K562 (cell line): ENCODE data around the gene TRAF3. TPM values are rescaled to one million over a fixed set of nuclear protein-coding genes. Genes with fewer than 3 reads are reported as not detected.

Experiments used
- ATAC-seq: fragments of 200-7000 bp; cut with Tn5 transposase; 3 replicates; pipeline ENCODE4 v1.9.1; 2020; ENCODE audit warnings: moderate library complexity
- BruUV-seq: library from RNA; stranded (reverse); fragments of 400-500 nt; replicated peaks from 2 replicates; lab custom pipeline; 2021; lab: Mats Ljungman, UMichigan
- CTCF ChIA-PET: fragments of 300-600 bp; formaldehyde crosslinking; extraction: SDS; loops from one replicate; lab custom pipeline; 2021; ENCODE audit warnings: low intra/inter-chr PET ratio; lab: Yijun Ruan, JAX
- POLR2A ChIA-PET: fragments of 300-600, 350-650 bp; sonication (Branson Sonifier 250); formaldehyde crosslinking; extraction: SDS; loops from one replicate; lab custom pipeline; 2021; ENCODE audit warnings: antibody characterized with exemption, inconsistent platforms; lab: Yijun Ruan, JAX
- DNase-seq, 4 experiments: peaks; one replicate each; pipeline versions ENCODE4 v3.0.0 to v3.0.0-alpha.2; 2011 to 2018; ENCODE audit warnings: low spot score in 3 of 4, mixed read lengths in 3 of 4; ENCODE audit errors: extremely low read depth in 1 of 4
- FAIRE-seq: peaks from 2 replicates; lab custom pipeline; 2011; peaks lifted over from hg19 to GRCh38; lab: Jason Lieb, UNC
- H2AFZ ChIP-seq: 2 replicates; pipeline ENCODE4 v1.6.0; 2011; ENCODE audit warnings: low read depth, low read length, control low read depth, inconsistent platforms
- H3K27ac ChIP-seq: fragments of 200-600 bp; 3 replicates; pipeline ENCODE4 v1.8.0; 2011; ENCODE audit warnings: low read depth, mild to moderate bottlenecking, control low read depth, inconsistent platforms, low read length, moderate library complexity, mixed read lengths; ENCODE audit errors: extremely low read depth
- H3K27me3 ChIP-seq, 2 experiments: fragments of 300-600 bp in 1 of 2; 2 replicates in 1 of 2; 3 replicates in 1 of 2; pipeline versions ENCODE4 v1.6.0 to v1.8.0; 2011; ENCODE audit warnings: inconsistent platforms in 2 of 2, low read length in 2 of 2, mild to moderate bottlenecking in 1 of 2, mixed read lengths in 1 of 2, moderate library complexity in 1 of 2; ENCODE audit not compliant: control insufficient read depth in 2 of 2, insufficient read depth in 2 of 2
- H3K36me3 ChIP-seq: fragments of 300-600 bp; 3 replicates; pipeline ENCODE4 v1.8.0; 2011; ENCODE audit warnings: mild to moderate bottlenecking, low read length, inconsistent platforms; ENCODE audit not compliant: control insufficient read depth, insufficient read depth
- H3K4me1 ChIP-seq, 2 experiments: fragments of 200-600 bp in 1 of 2; replicated peaks in 1 of 2; 2 replicates in 1 of 2; 3 replicates in 1 of 2; pipeline versions ENCODE4 v1.5.1 to v1.8.0; 2011; ENCODE audit warnings: inconsistent platforms in 2 of 2, low read length in 2 of 2, mild to moderate bottlenecking in 1 of 2, mixed read lengths in 1 of 2, moderate library complexity in 1 of 2; ENCODE audit not compliant: control insufficient read depth in 2 of 2, insufficient read depth in 2 of 2
- H3K4me2 ChIP-seq: 2 replicates; pipeline ENCODE4 v1.6.1; 2011; ENCODE audit warnings: low read length, control low read depth, inconsistent platforms, mixed read lengths; ENCODE audit not compliant: insufficient read depth
- H3K4me3 ChIP-seq: fragments of 200-600 bp; sonication (generic), shearing (Covaris generic); 2 replicates; pipeline ENCODE4 v1.5.1; 2016; ENCODE audit warnings: control low read depth, inconsistent platforms
- H3K79me2 ChIP-seq: fragments of 200-600 bp; 3 replicates; pipeline ENCODE4 v1.8.0; 2011; ENCODE audit warnings: low read length, inconsistent platforms; ENCODE audit not compliant: control insufficient read depth, insufficient read depth
- H3K9ac ChIP-seq, 2 experiments: 2 replicates each; pipeline versions ENCODE4 v1.6.0 to v1.6.1; 2011; ENCODE audit warnings: low read depth in 2 of 2, low read length in 2 of 2, control low read depth in 1 of 2, inconsistent platforms in 1 of 2, mild to moderate bottlenecking in 1 of 2, mixed read lengths in 1 of 2; ENCODE audit not compliant: insufficient read depth in 1 of 2
- H3K9me1 ChIP-seq: one replicate; pipeline ENCODE4 v1.6.0; 2011; ENCODE audit warnings: inconsistent platforms, mild to moderate bottlenecking, low read length, moderate library complexity; ENCODE audit not compliant: control insufficient read depth, insufficient read depth
- H3K9me3 ChIP-seq: replicated peaks from 2 replicates; pipeline ENCODE4 v1.5.1; 2011; ENCODE audit warnings: low read depth, low read length, inconsistent platforms; ENCODE audit not compliant: control insufficient read depth, insufficient read depth
- H4K20me1 ChIP-seq: replicated peaks from 2 replicates; pipeline ENCODE4 v1.6.1; 2011; ENCODE audit warnings: low read length, inconsistent platforms, mixed read lengths; ENCODE audit not compliant: control insufficient read depth, insufficient read depth
- FIP1L1 ChIP-seq: fragments of 200-400 bp; formaldehyde crosslinking; IDR thresholded peaks from 2 replicates; pipeline ENCODE4 v1.6.1; 2018; ENCODE audit warnings: mild to moderate bottlenecking, low read depth, low read length; ENCODE audit not compliant: poor library complexity, severe bottlenecking
- POLR2G ChIP-seq: fragments of 200-400 bp; formaldehyde crosslinking; IDR thresholded peaks from 2 replicates; pipeline ENCODE4 v1.6.1; 2017; ENCODE audit warnings: low read depth, mild to moderate bottlenecking, antibody characterized with exemption, low read length, moderate library complexity
- WGBS: fragments of 100-300 bp; shearing (Covaris generic); methylation state at CpG from one replicate; pipeline ENCODE4 v1.1.6; 2016; ENCODE audit warnings: low coverage, mixed read lengths; ENCODE audit not compliant: insufficient coverage; ENCODE audit errors: missing lambda C conversion rate; 5-methylcytosine and 5-hydroxymethylcytosine counted together
- in situ Hi-C: fragments of 300-500 bp; cut with MboI; formaldehyde crosslinking; loops from 4 replicates; pipeline ENCODE4 v1.15.0; 2018; ENCODE audit warnings: inconsistent platforms, mixed read lengths
- intact Hi-C: fragments of 100-400 bp; cut with micrococcal nuclease; formaldehyde crosslinking; loops from 2 replicates; pipeline ENCODE4 v1.14.2; 2022
- polyA plus RNA-seq, 8 experiments: library from polyadenylated mRNA; depleted of rRNA in 4 of 8; stranded (reverse) in 5 of 8; unstranded in 3 of 8; fragments of >200 nt; fragmentation: Nextera tagmentation in 2 of 8; fragmentation: Illumina TruSeq in 1 of 8; extraction: Ambion mirVana in 2 of 8; extraction: Trizol in 1 of 8; gene quantifications; 2 replicates each; pipeline versions ENCODE4 v1.2.1 to v1.2.3, GENCODE V29; 2011 to 2014; ENCODE audit warnings: inconsistent platforms in 1 of 8, missing spikeins in 1 of 8
- total RNA-seq, 7 experiments: library from RNA; depleted of rRNA in 6 of 7; stranded (reverse); fragments of >200 nt in 6 of 7; fragmentation: Illumina TruSeq in 2 of 7; extraction: Trizol in 2 of 7; gene quantifications; 2 replicates each; pipeline versions ENCODE4 v1.2.1 to v1.2.3, GENCODE V29; 2011 to 2021; ENCODE audit warnings: low replicate concordance in 1 of 7
- TF ChIP-seq, protein P1 (sequence below): fragments of 450-650 bp; IDR thresholded peaks from 2 replicates; pipeline ENCODE4 v1.6.1; 2016; ENCODE audit warnings: missing biosample characterization, missing genetic modification characterization

TRAF3 gene
- total and polyA plus RNA-seq, 9 of the 15 experiments (the other 6 are each of a cell fraction or from before 2014, with no cell fraction given): 0.52 to 21.3 (median 9.9) TPM

DNA sequence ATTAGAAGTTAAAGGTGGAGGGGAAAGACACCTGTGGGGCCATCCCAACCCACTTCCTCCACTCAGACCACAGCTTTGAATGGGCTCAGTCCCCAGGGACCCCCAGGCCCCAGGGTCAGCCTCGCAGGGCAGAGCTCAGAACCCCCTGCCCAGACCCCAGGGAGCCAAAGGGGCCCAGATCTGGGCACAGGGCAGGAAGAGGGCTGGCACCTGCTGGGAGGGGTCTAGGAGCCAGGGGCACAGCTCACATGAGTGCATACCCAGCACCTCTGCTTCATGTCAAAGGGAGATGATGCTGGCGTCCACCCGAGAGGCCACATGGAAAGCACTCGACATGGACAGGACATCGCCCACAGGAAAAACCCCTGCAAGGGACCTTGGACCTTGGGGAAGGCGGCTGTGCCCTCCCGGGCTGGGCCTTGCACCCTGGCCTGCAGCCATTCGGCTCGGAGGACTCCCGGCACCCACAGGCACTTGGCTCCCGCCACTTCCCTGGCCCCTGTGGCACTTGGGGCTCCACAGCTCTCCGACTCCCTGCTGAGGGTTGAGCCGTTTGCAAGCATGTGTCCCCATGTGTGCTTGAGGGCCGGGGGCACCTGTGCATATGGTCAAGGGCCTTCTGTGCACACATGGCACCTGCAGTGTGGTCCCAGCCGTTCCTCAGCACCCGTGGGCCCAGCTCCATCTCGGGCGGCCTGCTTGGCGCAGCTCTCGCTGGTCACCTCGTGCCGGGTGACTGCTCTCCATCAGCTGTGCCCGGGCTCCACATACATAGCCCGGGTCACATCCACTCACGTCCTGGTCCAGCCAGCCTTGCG lies 137.4 kb downstream of the TRAF3 start:
- POLR2A ChIA-PET: interaction anchor here (0.6 to 1.0 kb wide), 3 partner anchors 10 to 869 kb away, joined by 3 read pairs; no protein-coding TSS in a partner anchor
- CTCF ChIA-PET: no interaction called here
- in situ Hi-C loops: loop anchor here (10.0 to 25.0 kb wide), 2 partner anchors 402 to 480 kb away; partner anchors contain the start of gene ANKRD9
- no peak overlapping the region for H2AFZ ChIP-seq
- intact Hi-C loops: loop anchor here (5.0 kb wide), 2 partner anchors 222 to 477 kb away; no protein-coding TSS in a partner anchor
- no peaks in the 10 kb centered on the region for H3K9me1 ChIP-seq
- no peaks in the 10 kb centered on the region for H3K9me3 ChIP-seq
- no TSS peak for BruUV-seq
- TF ChIP-seq, protein P1, sequence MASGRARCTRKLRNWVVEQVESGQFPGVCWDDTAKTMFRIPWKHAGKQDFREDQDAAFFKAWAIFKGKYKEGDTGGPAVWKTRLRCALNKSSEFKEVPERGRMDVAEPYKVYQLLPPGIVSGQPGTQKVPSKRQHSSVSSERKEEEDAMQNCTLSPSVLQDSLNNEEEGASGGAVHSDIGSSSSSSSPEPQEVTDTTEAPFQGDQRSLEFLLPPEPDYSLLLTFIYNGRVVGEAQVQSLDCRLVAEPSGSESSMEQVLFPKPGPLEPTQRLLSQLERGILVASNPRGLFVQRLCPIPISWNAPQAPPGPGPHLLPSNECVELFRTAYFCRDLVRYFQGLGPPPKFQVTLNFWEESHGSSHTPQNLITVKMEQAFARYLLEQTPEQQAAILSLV (tag): no peak
- TF ChIP-seq POLR2G (peak; percentile 41; the same call in 1 of the 2 replicates), FIP1L1 (no peak)
- no peaks in the 10 kb centered on the region for H3K79me2 ChIP-seq
- H3K4me3 ChIP-seq: no peak overlapping the region
- H3K27me3 ChIP-seq: no peaks in the 10 kb centered on the region
- H3K4me1 ChIP-seq: peaks cover 0 to 19% of the 10 kb centered on the region in 2 experiments; a peak in 1 of 5 replicates
- ATAC-seq (no peak), FAIRE-seq (no peak), DNase-seq (no peak)
- H3K4me2 ChIP-seq: no peak overlapping the region
- no peaks in the 10 kb centered on the region for H3K36me3 ChIP-seq
- no peak overlapping the region; a peak in 1 of 4 replicates for H3K9ac ChIP-seq
- no peak overlapping the region for H3K27ac ChIP-seq
- H4K20me1 ChIP-seq: no peaks in the 10 kb centered on the region; the same call in 1 of the 2 replicates
- WGBS: 74% methylated on average over 24 of the region's 26 CpGs
